Prostate gland (tissue), 2 donors: ENCODE measurements around the gene NUFIP1.

Source experiments
- CTCF ChIP-seq, 4 experiments: fragments of 200-600 bp in 2 of 4; fragments of 450-650 bp in 2 of 4; sonication (generic) in 2 of 4; IDR thresholded peaks; 1 replicate in 3 of 4; 2 replicates in 1 of 4; pipeline ENCODE4 v1.5.1; 2016 to 2019; ENCODE audit warnings: antibody characterized with exemption in 4 of 4, mild to moderate bottlenecking in 2 of 4, moderate library complexity in 2 of 4
- POLR2A ChIP-seq: fragments of 450-650 bp; IDR thresholded peaks from one replicate; pipeline ENCODE4 v1.6.1; 2016; ENCODE audit warnings: antibody characterized with exemption, mild to moderate bottlenecking
- POLR2AphosphoS5 ChIP-seq: sonication (generic); formaldehyde crosslinking; IDR thresholded peaks from one replicate; pipeline ENCODE4 v1.6.1; 2017; ENCODE audit warnings: antibody characterized with exemption

GRCh38 chr13:44989071-44989889, at the start of gene NUFIP1, which contains the start of gene GPALPP1:
- peak in 2 of 4 experiments; percentile 6 to 10 for TF ChIP-seq CTCF (IDR thresholded peaks at IDR 0.05)
- TF ChIP-seq POLR2AphosphoS5 = peak; percentile 97
- no peak for TF ChIP-seq POLR2A
